ENCODE data around the gene NTNG1.

NTNG1 gene

GRCh38 chr1:107294686-107295085, 153.8 kb downstream of the NTNG1 start:
- Histone ChIP-seq H3K4me2 (no peak overlapping the region), H3K9ac (no peak overlapping the region), H4K20me1 (ENCODE audit: insufficient read depth) (no peaks in the 10 kb centered on the region), H3K4me1 (ENCODE audit: low read depth, poor library complexity, severe bottlenecking) (no peaks in the 10 kb centered on the region), H3K79me2 (ENCODE audit: insufficient read depth, low read depth) (no peaks in the 10 kb centered on the region), H3K36me3 (ENCODE audit: insufficient read depth) (no peaks in the 10 kb centered on the region), H3K27ac (no peak overlapping the region), H3K27me3 (ENCODE audit: insufficient read depth, low read depth) (no peaks in the 10 kb centered on the region), H2AFZ (ENCODE audit: low read depth) (no peak overlapping the region), H3K4me3 (IDR thresholded peaks at IDR 0.05; ENCODE audit: insufficient read depth, low read depth, low read length) (no peak overlapping the region)
- no peak for TF ChIP-seq CTCF (conservative IDR thresholded peaks at IDR 0.05; ENCODE audit: low read depth, low read length)

- no peaks in the 10 kb centered on the region for H3K79me2 ChIP-seq (ENCODE audit: insufficient read depth, low read depth)
- no peaks in the 10 kb centered on the region for H3K36me3 ChIP-seq (ENCODE audit: insufficient read depth)
- H3K27ac ChIP-seq, result no peak overlapping the region
- no peaks in the 10 kb centered on the region for H4K20me1 ChIP-seq (ENCODE audit: insufficient read depth)
- no peak overlapping the region for H3K4me2 ChIP-seq
- TF ChIP-seq CTCF (conservative IDR thresholded peaks at IDR 0.05; ENCODE audit: low read depth, low read length), result no peak
- H3K9ac ChIP-seq, result no peak overlapping the region
- no peak overlapping the region for H2AFZ ChIP-seq (ENCODE audit: low read depth)
- H3K4me3 ChIP-seq (IDR thresholded peaks at IDR 0.05; ENCODE audit: insufficient read depth, low read depth, low read length), result no peak overlapping the region
- no peaks in the 10 kb centered on the region for H3K4me1 ChIP-seq (ENCODE audit: low read depth, poor library complexity, severe bottlenecking)
- H3K27me3 ChIP-seq (ENCODE audit: insufficient read depth, low read depth), result no peaks in the 10 kb centered on the region
Observed at GRCh38 chr1:107297681-107298080, 156.8 kb downstream of the NTNG1 start.

DNA sequence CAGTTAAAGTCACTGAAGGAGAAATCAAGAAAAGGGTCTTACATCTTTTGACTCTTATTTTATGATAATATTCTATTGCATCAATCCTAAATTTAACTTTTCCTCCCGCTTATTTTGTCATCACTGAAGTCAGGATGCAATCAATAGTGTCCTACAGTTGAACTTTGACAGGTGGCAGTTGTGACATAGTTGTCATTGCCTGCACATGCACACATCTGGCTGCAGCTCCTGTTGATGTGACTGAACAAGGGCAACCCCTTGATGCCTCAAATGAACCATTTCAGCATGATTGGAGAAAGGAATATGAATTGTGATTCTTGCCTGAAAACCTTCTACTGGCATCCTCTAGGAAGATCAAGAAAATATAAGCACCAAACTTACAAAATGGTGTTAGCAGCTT, 157.7 kb downstream of the NTNG1 start:
- no peak overlapping the region for H2AFZ ChIP-seq (ENCODE audit: low read depth)
- no peaks in the 10 kb centered on the region for H3K4me1 ChIP-seq (ENCODE audit: low read depth, poor library complexity, severe bottlenecking)
- H3K27me3 ChIP-seq (ENCODE audit: insufficient read depth, low read depth), result no peaks in the 10 kb centered on the region
- H3K9ac ChIP-seq, result no peak overlapping the region
- no peak overlapping the region for H3K27ac ChIP-seq
- no peak for TF ChIP-seq CTCF (conservative IDR thresholded peaks at IDR 0.05; ENCODE audit: low read depth, low read length)
- H3K4me2 ChIP-seq, result no peak overlapping the region
- H3K36me3 ChIP-seq (ENCODE audit: insufficient read depth), result no peaks in the 10 kb centered on the region
- no peaks in the 10 kb centered on the region for H4K20me1 ChIP-seq (ENCODE audit: insufficient read depth)
- H3K4me3 ChIP-seq (IDR thresholded peaks at IDR 0.05; ENCODE audit: insufficient read depth, low read depth, low read length), result no peak overlapping the region
- no peaks in the 10 kb centered on the region for H3K79me2 ChIP-seq (ENCODE audit: insufficient read depth, low read depth)

DNA sequence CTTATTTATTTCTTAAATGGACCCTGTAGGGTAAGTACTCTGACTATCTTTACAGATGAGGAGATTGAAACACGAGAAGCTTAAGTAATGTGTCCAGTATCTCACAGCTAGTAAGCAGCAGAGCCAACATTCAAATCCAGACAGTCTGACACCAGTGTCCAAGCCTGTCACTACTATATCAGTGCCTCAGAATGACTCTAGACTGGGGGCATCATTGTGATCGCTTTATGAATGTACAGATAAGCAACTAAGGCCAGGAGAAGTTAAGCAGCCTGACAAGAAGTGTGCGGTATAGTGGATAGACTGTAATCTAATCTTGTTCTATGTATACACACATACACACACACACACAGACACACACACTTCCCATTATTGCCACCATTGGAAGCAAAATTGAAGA, 158.7 kb downstream of the NTNG1 start:
- Histone ChIP-seq H4K20me1 (ENCODE audit: insufficient read depth) (no peaks in the 10 kb centered on the region), H3K36me3 (ENCODE audit: insufficient read depth) (no peaks in the 10 kb centered on the region), H3K79me2 (ENCODE audit: insufficient read depth, low read depth) (no peaks in the 10 kb centered on the region), H3K27me3 (ENCODE audit: insufficient read depth, low read depth) (no peaks in the 10 kb centered on the region), H3K9ac (no peak overlapping the region), H2AFZ (ENCODE audit: low read depth) (no peak overlapping the region), H3K27ac (no peak overlapping the region), H3K4me1 (ENCODE audit: low read depth, poor library complexity, severe bottlenecking) (no peaks in the 10 kb centered on the region), H3K4me2 (no peak overlapping the region), H3K4me3 (IDR thresholded peaks at IDR 0.05; ENCODE audit: insufficient read depth, low read depth, low read length) (no peak overlapping the region)
- no peak for TF ChIP-seq CTCF (conservative IDR thresholded peaks at IDR 0.05; ENCODE audit: low read depth, low read length)

GRCh38 chr1:107309962-107310361, 169.1 kb downstream of the NTNG1 start:
- H4K20me1 ChIP-seq (ENCODE audit: insufficient read depth), result no peaks in the 10 kb centered on the region

More at GRCh38 chr1:107309962-107310361, 169.1 kb downstream of the NTNG1 start:
- Histone ChIP-seq H2AFZ (ENCODE audit: low read depth) (no peak overlapping the region), H3K36me3 (ENCODE audit: insufficient read depth) (no peaks in the 10 kb centered on the region), H3K27ac (no peak overlapping the region), H3K4me1 (ENCODE audit: low read depth, poor library complexity, severe bottlenecking) (no peaks in the 10 kb centered on the region), H3K4me3 (IDR thresholded peaks at IDR 0.05; ENCODE audit: insufficient read depth, low read depth, low read length) (no peak overlapping the region), H3K27me3 (ENCODE audit: insufficient read depth, low read depth) (no peaks in the 10 kb centered on the region), H3K9ac (no peak overlapping the region), H3K79me2 (ENCODE audit: insufficient read depth, low read depth) (no peaks in the 10 kb centered on the region), H3K4me2 (no peak overlapping the region)
- no peak for TF ChIP-seq CTCF (conservative IDR thresholded peaks at IDR 0.05; ENCODE audit: low read depth, low read length)
